IPS-15b (cell line): Measurements from ENCODE around the gene UNC5A.

Source experiments
- H3K27me3 ChIP-seq: one replicate; pipeline ENCODE4 v1.6.1; 2013; ENCODE audit warnings: low read length; ENCODE audit not compliant: control insufficient read depth, insufficient read depth
- H3K36me3 ChIP-seq: one replicate; pipeline ENCODE4 v1.6.1; 2013; ENCODE audit warnings: low read length; ENCODE audit not compliant: control insufficient read depth, insufficient read depth
- H3K4me1 ChIP-seq: one replicate; pipeline ENCODE4 v1.6.1; 2013; ENCODE audit warnings: mild to moderate bottlenecking, low read length; ENCODE audit not compliant: control insufficient read depth, insufficient read depth
- H3K4me3 ChIP-seq: one replicate; pipeline ENCODE4 v1.5.1; 2013; ENCODE audit warnings: low read depth, low read length
- H3K9ac ChIP-seq: one replicate; pipeline ENCODE4 v1.6.1; 2013; ENCODE audit warnings: low read depth, mild to moderate bottlenecking, low read length
- H3K9me3 ChIP-seq: one replicate; pipeline ENCODE4 v1.6.1; 2013; ENCODE audit warnings: mild to moderate bottlenecking, low read length; ENCODE audit not compliant: control insufficient read depth, insufficient read depth

UNC5A gene

GRCh38 chr5:176819476-176819875, 9.1 kb downstream of the UNC5A start:
- Histone ChIP-seq H3K4me3 (no peak overlapping the region), H3K36me3 (peaks cover 3% of the 10 kb centered on the region), H3K27me3 (no peaks in the 10 kb centered on the region), H3K9me3 (no peaks in the 10 kb centered on the region), H3K4me1 (peaks cover 8% of the 10 kb centered on the region), H3K9ac (no peak overlapping the region)

- H3K27me3 ChIP-seq, result no peaks in the 10 kb centered on the region
- H3K9me3 ChIP-seq, result no peaks in the 10 kb centered on the region
- H3K4me1 ChIP-seq, result peaks cover 8% of the 10 kb centered on the region
- H3K9ac ChIP-seq, result no peak overlapping the region
- no peaks in the 10 kb centered on the region for H3K36me3 ChIP-seq
- no peak overlapping the region for H3K4me3 ChIP-seq
Observed at GRCh38 chr5:176820937-176821336, 10.6 kb downstream of the UNC5A start.

GRCh38 chr5:176821441-176821840, 11.1 kb downstream of the UNC5A start:
- Histone ChIP-seq H3K4me1 (peaks cover 8% of the 10 kb centered on the region), H3K9me3 (no peaks in the 10 kb centered on the region), H3K9ac (no peak overlapping the region), H3K36me3 (no peaks in the 10 kb centered on the region), H3K27me3 (no peaks in the 10 kb centered on the region), H3K4me3 (no peak overlapping the region)

GRCh38 chr5:176822041-176822792, 11.9 kb downstream of the UNC5A start:
- Histone ChIP-seq H3K4me1 (peaks cover 4% of the 10 kb centered on the region), H3K36me3 (no peaks in the 10 kb centered on the region), H3K9me3 (no peaks in the 10 kb centered on the region), H3K9ac (no peak overlapping the region), H3K27me3 (no peaks in the 10 kb centered on the region), H3K4me3 (no peak overlapping the region)

- H3K27me3 ChIP-seq, result no peaks in the 10 kb centered on the region
- H3K4me1 ChIP-seq, result peaks cover 4% of the 10 kb centered on the region
- H3K9me3 ChIP-seq, result no peaks in the 10 kb centered on the region
- no peaks in the 10 kb centered on the region for H3K36me3 ChIP-seq
- no peak overlapping the region for H3K9ac ChIP-seq
- H3K4me3 ChIP-seq, result no peak overlapping the region
Observed at GRCh38 chr5:176822793-176823481, 12.6 kb downstream of the UNC5A start.

GRCh38 chr5:176823869-176824412, 13.6 kb downstream of the UNC5A start:
- Histone ChIP-seq H3K4me1 (peaks cover 4% of the 10 kb centered on the region), H3K9me3 (no peaks in the 10 kb centered on the region)

GRCh38 chr5:176824604-176825003, 14.2 kb downstream of the UNC5A start:
- H3K4me1 ChIP-seq, result peaks cover 4% of the 10 kb centered on the region
- H3K36me3 ChIP-seq, result no peaks in the 10 kb centered on the region
- no peak overlapping the region for H3K9ac ChIP-seq
- no peaks in the 10 kb centered on the region for H3K9me3 ChIP-seq
- no peak overlapping the region for H3K4me3 ChIP-seq
- H3K27me3 ChIP-seq, result no peaks in the 10 kb centered on the region

More at GRCh38 chr5:176823869-176824412, 13.6 kb downstream of the UNC5A start:
- no peaks in the 10 kb centered on the region for H3K27me3 ChIP-seq
- H3K9ac ChIP-seq, result no peak overlapping the region
- no peak overlapping the region for H3K4me3 ChIP-seq
- H3K36me3 ChIP-seq, result no peaks in the 10 kb centered on the region

- Histone ChIP-seq H3K36me3 (no peaks in the 10 kb centered on the region), H3K4me1 (peaks cover 4% of the 10 kb centered on the region), H3K4me3 (no peak overlapping the region), H3K9me3 (no peaks in the 10 kb centered on the region), H3K27me3 (no peaks in the 10 kb centered on the region), H3K9ac (no peak overlapping the region)
Observed at GRCh38 chr5:176825234-176825633, 14.9 kb downstream of the UNC5A start.

GRCh38 chr5:176825957-176826356, 15.6 kb downstream of the UNC5A start:
- Histone ChIP-seq H3K27me3 (no peaks in the 10 kb centered on the region), H3K4me1 (peaks cover 4% of the 10 kb centered on the region), H3K36me3 (no peaks in the 10 kb centered on the region), H3K9ac (no peak overlapping the region), H3K4me3 (no peak overlapping the region), H3K9me3 (no peaks in the 10 kb centered on the region)

- Histone ChIP-seq H3K9ac (no peak overlapping the region), H3K9me3 (no peaks in the 10 kb centered on the region), H3K4me3 (no peak overlapping the region), H3K27me3 (no peaks in the 10 kb centered on the region), H3K4me1 (no peaks in the 10 kb centered on the region), H3K36me3 (no peaks in the 10 kb centered on the region)
Observed at GRCh38 chr5:176827736-176828414, 17.5 kb downstream of the UNC5A start.

- H3K9ac ChIP-seq, result no peak overlapping the region
Observed at GRCh38 chr5:176829320-176829719, 19.0 kb downstream of the UNC5A start.

More at GRCh38 chr5:176829320-176829719, 19.0 kb downstream of the UNC5A start:
- Histone ChIP-seq H3K9me3 (no peaks in the 10 kb centered on the region), H3K4me1 (no peaks in the 10 kb centered on the region), H3K36me3 (no peaks in the 10 kb centered on the region), H3K4me3 (no peak overlapping the region), H3K27me3 (no peaks in the 10 kb centered on the region)
